Activated gamma-delta T cell treated with Interleukin-2 at 50 U/mL for 16 hours (primary cell): ENCODE results near the gene ADAMTS18.

Experiments used
- DNase-seq: peaks from one replicate; pipeline ENCODE4 v3.0.0-alpha.2; 2020

Gene ADAMTS18

DNA sequence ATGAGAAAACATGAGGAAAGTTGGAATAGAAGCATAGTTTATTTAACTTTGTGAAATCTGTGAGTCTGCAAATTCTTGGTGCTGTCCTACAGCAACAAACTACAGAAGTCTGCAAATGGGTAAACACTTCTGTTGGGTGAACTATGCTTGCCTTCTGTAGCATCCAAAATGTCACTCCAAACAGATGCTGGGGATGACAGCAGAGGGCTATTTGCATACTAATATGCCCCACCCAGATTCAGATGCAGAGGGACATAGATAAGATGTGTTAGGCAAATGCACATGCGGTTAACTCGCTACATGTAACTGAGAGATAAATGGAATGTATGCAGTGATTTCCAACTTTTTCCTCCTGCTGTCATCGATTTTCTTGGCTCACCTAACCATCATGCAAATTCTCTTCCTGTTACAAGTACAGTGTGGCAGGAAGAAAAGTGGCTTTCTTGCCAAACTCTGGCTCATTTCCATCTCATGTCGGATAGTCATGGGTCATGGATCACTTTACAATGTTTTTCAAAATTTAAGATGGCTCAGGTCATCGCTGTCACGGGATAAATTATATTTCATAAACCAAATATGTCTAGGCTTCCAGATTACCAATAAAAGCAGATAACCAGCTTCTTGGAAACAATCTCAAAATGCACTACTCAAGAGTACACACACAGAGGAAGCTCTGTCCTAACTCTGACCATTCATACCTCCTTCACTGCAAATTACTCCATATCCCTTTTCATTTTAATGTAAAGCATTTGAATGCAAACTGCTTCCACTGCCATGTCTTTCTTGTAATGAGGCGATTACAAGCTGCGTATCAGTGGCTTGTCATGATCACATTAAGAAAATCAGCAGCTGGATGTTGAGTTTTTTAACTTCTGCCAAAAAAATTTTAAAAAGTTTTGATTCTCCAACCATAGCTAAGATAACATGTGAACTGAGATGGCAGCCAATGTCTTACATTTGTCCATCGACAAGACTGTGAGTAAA is 47.7 kb downstream of the ADAMTS18 start:
- DNase-seq, result no peak

DNA sequence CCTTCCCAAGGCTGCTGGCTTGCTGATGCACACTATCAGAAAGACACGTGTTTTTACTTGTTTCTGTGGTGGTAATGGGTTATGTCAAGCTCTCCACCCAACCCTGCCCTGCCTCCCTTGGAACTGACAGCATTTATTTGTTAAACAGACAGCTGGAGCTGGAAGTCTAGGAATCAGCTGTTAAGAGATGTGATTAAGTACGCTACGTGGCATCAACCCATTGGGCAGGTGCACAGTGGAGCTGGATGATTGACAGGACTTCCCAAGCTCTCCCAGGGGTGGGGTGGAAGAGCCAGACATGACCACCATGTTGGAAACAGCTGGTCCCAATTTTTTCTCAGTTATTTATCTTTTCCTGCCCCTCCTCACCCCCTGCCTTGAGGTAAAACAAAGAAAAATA is 49.4 kb downstream of the ADAMTS18 start:
- no peak for DNase-seq

DNA sequence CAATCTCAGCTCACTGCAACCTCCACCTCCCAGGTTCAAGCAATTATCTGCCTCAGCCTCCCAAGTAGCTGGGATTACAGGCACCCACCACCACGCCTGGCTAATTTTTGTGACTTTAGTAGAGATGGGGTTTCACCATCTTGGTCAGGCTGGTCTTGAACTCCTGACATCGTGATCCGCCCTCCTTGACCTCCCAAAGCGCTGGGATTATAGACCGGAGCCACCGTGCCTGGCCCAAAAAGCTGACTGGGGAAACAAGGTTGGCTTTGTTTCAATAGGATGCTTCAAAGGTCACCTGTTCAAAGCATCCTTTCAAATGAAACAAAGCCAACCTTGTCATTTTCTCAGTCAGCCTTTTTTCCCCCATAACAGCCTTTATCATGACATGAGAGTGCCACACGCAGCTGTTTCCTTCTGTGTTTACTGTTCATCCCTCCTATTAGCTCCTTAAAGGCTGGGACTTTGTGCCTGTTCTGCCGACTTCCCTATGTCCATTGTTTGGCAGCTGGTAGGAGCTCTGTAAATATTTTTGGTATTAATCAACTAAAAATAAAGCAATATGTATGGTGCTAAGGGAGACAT is 51.1 kb downstream of the ADAMTS18 start:
- DNase-seq, result no peak

DNA sequence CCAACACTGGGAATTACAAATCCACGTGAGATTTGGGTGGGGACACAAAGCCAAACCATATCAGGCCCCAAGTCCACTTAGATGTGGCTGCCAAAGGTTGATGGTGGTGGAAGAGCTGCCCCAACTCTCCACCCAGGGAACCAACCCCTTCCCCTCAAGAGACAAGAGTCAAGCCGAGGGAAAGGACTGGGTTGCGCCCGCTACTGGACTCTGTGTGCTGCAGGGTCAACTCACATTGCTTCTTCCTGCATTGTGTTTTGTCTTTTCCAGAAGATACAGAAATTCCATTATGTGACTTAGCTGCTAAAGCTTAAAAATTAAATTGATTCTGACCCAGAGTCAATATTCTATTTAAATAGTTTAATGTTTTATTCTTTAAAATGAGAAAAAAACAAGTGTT is 58.5 kb downstream of the ADAMTS18 start:
- DNase-seq, result no peak

DNA sequence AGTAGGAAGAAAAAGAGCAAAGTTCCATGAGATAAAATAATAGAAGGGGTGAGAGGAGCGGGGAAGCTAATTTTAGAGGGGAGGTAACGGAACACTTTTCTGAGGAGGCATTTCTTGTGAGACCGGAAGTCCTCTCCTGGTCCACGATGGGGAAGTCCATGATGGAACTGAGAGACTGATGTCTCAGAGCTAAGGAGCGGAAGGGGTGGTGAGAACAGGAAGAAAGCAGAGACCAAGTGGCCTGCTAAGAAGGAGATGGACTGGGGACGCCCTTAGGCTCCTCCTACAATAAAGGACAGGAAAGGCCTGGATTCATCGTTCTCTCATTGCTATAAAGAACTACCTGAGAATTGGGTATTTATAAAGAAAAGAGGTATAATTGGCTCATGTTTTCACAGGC is 59.4 kb downstream of the ADAMTS18 start:
- no peak for DNase-seq

DNA sequence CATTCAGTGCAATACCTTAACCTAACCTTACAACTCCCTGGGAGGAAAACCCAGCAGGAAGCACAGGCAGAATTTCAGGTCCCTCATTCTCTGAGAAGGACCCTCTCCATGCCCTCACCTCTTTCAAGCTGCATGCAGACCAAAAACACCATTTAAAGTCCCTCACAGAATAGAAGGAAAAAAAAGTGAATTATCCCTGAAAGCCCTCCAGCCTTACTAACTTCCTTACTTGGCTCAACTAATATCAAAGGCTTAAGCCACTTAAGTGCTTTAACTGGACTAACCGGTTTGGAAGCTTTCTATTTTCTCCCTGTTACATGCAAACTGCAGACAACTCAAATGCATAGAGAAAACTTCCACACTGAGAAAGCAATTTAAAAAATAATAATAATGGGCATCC is 60.5 kb downstream of the ADAMTS18 start:
- DNase-seq, result no peak

DNA sequence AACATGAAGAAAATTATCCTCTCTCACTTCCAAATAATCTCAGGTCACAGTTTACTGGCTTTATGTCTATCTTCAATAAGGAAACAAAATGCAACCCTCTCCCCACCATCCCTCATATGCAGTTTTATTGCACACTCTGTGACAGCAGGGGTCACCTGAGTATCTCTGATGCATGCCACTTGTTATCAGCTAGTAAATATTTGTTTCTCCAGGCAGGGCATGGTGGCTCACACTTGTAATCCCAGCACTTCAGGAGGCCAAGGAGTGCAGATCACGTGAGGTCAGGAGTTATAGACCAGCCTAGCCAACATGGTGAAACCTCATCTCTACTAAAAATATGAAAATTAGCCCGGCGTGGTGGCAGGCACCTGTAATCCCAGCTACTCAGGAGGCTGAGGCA is 61.1 kb downstream of the ADAMTS18 start:
- DNase-seq, result no peak

DNA sequence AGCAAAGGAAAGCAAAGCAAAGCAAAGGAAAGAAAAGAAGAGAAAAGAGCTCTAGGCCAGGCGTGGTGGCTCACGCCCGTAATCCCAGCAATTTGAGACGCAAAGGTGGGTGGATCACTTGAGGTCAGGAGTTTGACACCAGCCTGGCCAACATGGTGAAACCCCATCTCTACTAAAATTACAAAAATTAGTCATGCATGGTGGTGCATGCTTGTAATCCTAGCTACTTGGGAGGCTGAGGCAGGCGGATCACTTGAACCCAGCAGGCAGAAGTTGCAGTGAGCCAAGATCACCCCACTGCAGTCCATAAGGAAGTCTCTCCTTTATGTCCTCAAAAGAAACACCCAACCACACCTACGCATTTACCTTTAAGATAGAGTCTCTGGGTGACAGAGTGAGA is 70.1 kb downstream of the ADAMTS18 start:
- DNase-seq, result no peak

DNA sequence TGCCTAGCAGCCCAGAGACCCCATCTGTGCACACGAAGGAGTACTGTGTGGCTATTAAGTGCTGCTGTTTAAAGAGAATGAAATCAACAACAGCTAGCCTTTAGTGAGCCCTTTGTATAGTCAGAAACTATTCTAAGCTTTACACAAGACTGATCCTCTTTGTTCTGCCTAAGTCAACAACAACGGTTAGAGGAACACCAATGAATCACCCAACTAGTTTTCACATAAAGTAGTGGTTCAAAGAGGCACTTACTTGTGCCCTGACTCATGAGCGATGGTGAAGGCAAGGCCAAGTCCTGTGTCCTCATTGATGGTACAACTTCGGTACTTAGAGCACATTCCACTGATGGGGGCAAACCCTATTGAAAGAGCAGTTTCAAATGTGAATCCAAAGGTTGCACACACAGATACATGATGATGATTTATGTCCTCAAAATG is 75.8 kb downstream of the ADAMTS18 start:
- DNase-seq, result no peak

DNA sequence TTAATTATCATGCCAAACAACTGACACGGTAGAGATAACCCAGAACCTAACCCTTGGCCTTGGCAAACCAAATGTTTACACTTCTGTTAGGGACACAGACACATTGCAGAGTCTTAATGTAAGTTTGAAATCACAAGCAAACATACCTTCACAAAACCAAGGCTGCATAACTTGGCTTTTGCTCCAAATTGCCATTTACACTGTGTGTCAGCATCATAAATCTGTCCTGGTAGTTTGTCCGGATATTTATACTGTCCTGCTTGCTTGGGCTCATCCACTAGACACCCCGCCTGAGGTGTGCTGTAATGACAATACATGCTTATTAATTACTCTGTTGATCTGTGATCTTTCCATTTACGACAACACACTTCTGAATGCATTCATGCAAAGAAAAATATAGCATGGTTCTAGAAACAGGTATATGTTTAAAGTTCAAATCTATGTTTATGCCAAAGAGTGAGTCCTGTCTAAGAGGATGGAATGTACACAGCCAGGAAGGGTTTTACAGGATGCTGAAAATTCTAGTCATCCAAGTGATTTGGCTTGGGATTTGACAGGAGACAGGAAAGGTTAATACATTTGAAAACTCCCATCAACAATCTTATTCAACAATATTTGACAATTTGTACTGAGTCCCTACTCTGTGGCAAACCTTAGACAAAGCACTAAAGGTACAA is 81.1 kb downstream of the ADAMTS18 start:
- no peak for DNase-seq

DNA sequence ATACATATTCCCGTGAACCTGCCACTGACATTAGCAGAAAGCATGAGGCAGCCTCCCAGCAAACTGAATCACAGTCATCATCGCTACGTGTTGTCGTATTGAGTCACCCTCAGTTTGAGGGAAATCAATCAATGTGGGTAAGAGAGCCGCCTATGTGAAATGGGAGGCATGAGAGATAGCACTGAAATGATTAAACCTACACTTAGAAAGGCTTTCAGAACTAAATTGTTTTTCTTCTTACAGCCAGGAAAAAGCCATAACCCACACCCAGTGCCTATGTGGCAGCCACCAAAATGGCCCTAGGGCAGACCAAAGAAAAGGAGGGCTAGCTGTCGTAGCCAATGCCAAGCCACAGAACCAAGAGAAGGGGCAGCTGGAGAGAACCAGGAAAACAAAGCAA is 90.5 kb downstream of the ADAMTS18 start:
- DNase-seq, result no peak

DNA sequence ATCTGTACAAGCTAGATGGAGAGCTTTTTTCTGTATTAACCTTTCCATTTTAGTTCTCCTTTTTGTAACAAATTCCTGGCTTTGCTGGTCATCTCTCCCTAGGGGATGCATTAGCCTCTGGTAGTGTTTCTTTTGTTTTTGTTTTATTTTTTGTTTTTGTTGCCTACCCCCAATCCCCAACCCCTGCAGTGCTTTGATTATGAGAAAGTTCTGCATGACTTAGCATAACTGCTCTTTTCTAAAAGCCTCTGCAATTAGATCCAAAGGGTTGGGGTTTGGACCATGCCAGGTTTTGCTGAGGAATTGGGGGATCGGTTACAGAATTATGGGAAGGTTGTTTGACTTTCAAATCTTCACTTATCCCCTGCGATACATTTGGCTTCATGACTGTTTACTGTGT is 98.2 kb downstream of the ADAMTS18 start:
- no peak for DNase-seq

DNA sequence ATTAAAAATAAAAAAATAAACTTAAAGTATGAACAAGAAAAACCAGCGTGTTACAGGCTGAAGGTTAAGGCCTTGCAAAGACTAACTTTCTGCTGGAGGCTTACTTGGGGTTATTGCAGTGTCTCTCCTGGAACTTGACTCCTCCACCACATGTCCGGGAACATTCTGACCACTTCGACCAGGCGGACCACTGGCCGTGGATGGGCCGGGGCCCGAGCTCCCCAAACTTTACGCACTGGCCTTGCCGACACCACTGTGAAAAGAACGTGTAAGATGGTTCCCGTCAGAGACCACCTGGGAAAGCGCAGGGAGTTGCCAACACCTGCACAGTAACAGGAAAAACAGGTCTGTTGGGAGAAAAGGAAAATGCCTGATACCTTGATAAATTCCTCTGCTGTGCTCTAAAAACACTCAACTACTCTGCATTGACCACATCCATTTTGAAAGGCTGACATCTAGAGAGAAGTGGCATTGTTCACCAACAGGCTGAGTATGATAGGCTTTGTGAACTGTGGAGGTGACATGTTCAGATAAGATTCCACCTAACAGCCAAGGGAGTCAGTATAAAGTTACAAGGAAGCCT is 99.1 kb downstream of the ADAMTS18 start:
- DNase-seq, result no peak

DNA sequence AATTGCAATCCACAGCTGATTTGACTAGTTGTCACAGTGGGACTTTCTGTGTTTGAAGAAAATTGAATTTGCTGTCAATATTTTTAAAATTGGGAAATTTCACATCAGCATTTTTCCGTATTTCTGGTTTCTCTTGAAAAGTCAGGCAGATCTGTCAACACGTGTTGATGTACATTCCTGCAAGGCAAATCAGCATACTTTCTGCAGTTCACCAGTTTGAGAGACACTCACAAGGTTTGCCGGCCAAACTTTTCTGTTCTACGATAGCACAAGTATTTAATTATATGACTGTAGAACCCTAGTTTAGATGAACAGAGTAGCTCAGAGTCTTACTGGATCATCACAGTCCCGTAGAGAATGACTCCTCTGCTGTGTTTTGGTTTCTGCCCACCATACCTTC is 102.0 kb downstream of the ADAMTS18 start:
- DNase-seq, result no peak

DNA sequence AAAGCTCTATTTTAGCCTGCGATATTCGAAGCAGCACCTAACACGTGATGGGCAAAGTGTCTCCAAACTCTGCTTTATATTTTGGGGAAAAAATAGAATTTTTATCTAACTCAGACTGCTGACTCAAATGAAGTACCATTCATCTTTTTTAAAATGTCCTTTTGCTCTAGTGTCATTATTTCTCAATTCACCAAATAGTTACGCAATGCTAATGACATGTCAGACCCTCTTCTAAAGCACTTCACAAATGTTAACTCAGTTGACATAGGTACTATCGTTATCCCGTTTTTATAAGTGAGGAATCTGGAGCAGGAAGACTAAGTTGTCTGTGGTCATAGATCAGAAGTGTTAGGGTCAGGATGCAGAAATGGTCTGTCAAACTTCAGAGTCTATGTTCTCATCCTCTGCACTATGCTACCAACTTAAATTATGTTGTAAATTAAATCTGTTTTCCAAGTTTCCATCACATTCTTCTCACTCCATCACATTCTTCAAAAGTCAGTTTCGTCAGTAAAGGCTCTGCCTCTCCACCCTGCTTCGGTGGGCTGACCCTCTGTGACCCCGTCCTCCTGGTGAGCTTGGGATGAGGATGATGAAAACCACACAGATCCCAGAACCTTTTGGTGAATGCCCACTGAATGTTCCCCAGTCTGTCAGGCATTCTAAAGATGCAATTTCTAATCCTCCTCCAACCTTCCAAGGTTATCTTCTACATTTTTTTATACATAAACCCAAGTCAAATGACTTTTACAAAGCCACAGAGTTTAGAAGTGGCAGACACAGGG is 102.8 kb downstream of the ADAMTS18 start:
- no peak for DNase-seq

DNA sequence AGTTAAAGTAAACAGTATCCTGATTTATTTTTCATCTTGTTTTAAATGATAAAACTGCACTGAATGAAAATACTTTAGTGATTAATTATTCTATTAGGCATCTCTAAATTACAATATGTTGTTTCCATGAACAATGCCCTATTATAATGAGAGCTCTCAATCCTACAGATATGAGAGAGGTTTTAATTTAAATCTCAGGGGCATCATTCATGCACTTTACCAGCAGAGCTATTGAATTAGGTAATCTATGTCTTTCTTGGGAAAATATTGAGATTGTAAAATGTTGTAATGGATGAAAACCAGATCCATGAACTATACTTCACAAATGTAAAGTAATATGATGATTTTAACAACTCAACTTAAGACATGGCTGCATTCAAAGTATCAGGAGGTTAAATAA is 103.8 kb downstream of the ADAMTS18 start:
- no peak for DNase-seq

DNA sequence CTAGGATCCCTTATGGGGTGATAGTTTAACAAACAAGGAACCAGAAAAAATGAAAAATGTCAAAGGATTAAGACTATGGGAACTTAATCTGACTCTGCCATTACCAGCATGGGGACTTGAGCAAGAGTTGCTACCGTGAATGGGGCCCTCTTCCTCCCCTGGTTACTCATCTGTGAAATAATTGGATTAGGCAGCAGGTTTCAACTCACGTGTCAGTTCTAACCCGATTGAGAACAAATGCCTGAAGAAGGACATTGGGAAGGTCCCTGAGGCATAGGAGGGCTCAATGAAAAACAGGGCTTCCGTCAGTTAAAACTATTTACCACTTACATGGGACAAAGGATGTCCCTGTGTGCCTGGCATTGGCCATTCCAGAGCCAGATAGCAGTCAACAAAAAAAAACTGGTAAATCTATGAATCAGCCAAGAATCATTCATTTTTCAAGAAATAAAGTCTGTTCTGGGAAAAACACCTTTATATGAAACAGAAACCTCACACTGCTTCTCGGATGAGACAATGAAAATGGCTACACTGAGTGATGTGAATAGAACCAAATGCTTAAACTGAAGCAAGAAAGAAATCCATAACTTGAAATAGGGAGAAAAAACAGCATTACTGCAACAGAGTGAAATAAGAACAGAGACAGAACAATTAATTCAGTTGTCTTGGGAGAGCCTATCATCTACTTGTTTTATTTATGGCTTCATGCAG is 104.3 kb downstream of the ADAMTS18 start:
- no peak for DNase-seq

DNA sequence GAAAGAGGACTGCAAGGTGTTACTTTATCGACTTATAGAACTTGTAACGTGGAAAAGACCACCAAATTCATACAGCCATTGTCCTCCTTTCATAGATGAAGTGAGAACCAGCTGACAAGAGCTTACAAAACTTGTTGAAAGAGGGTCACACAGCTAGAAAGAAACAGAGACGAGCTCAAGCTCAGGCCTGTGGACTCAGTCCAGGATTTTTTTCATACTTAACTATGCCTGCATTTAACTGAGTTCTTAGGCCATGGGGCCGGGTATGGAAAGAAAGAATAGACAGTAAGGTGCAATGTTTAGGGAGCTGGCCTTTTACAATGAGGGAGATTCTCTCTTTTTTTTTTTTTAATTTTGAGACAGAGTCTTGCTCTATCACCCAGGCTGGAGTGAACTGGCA is 106.1 kb downstream of the ADAMTS18 start:
- no peak for DNase-seq

DNA sequence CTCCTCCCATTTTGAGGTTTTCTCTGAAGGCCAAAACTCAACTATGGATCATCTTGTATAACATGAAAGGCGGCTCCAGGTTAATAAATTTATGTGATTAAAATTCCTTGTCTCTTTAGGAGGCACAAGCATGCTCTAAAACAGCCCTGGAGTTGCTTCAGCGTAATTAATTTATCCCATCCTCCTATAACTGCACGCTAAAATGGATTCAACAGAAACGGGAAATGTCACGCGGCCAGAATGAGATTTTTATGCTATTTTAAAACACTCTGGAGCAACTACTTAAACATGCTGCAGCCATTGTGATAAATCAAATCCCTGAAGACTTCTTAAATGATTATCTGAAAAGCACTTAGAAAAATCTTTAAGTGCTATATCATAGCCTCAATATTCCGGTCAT is 106.6 kb downstream of the ADAMTS18 start:
- no peak for DNase-seq

DNA sequence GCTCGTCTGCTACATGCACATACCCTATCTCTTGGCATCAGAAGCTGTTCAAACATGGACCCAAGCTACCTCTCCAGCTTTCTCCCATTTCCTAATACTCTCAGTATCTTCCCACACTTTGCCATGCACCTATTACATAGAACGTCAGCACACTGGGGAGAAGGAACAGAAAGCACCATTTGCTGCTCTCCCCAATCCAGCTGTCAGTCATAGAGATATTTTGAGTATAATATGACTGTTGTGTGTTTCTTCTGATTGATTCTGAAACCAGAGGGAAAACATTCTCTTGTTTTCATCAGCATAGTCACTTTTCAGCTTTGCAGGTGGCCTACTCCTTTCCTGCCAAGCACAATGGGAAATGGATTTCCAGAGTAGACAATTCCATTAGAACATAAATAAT is 107.1 kb downstream of the ADAMTS18 start:
- DNase-seq, result no peak

DNA sequence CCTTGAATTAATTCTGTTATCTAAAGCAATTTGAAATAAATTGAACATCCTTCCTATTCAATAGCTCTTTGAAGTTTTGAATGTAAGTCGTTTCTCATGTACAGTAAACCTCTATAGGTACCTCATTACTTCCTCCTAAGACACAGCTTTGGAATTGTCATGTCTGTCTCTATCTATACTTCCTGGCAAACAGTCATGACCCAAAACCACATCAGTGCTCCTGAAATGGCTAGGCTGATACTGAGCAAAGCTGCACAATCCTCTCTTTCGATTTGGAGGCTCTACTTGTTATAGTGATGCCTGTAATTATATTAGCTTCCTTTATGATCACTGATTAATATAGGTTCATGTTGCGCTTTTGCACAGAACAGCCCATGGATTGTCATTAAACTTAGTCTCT is 110.1 kb downstream of the ADAMTS18 start:
- DNase-seq, result no peak

DNA sequence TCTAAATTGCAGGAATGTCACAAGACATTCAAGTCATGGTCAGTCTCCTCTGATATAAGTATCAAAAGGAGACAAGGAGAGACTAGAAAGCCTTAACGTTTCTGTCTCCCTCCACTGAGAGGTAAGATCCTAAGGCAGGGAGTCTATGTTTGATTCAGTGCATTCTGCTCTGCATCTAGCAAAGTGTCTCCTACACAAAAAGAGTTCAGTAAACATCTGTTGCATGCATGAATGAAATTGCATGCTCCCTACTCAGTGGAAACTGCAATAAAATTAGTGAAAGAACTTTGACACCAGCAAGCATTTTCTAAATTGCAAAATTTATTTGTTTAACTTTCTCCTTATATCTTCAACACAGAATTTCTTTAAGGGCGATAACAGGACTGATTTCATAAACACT is 111.1 kb downstream of the ADAMTS18 start:
- DNase-seq, result no peak
